Non-pigmented ciliary epithelial cell (primary cell): ENCODE measurements around the gene ERG28.
"Not testable (repeated sequence)": the region's sequence is repeated elsewhere in the genome, so short reads cannot be mapped to it uniquely, and the experiment has no call there.

Source experiments
- DNase-seq: peaks from one replicate; pipeline ENCODE4 v3.0.0-alpha.2; 2010; ENCODE audit warnings: low read depth

The ERG28 gene, protein sequence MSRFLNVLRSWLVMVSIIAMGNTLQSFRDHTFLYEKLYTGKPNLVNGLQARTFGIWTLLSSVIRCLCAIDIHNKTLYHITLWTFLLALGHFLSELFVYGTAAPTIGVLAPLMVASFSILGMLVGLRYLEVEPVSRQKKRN

DNA sequence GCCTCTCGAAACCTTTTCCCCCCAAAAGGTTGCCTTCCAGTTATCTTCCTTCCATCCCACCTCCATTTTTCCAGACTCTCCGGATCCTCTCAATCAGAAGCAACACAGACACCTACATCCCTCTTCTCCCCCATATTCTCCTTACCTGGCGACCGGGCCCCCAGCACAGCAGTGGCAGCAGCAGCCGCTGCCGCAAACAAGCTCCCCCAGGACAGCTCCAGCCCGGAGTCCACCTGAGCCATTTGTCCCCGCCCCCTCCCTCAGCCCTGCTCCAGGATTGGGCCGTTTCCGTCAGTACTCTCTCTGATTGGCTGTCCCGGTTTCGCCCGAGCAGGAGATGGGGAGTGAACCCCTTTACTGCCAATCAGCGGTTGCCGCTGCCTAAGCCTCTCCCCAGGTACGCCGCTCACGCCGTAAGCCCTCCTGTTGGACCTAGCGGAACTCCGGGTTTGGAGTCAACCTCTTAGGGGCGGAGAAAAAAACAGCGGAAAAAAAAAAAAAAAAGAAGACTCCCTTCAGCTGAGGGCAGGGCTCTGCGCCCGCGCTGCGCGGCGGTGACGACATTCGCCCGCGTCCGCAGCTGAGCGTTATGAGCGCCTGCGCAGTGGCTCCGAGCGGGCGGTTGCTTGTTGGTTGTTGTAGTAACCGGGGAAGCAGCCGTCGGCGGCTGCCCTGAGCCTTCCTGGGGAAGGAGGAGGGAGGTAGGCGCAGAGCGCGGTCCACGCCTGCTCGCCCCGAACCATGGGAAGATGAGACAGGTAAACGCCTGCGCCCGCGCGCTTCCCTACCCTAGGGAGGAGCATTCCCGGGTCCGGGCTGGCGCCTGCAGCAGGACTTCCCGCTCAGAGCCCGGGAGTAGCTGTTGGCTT lies at the start of gene ERG28, which contains the start of gene TTLL5:
Gene ERG28 (minus strand): TSS at position 247 of the 869 bp plus-strand sequence. CDS start 3,374 bp downstream, outside the sequence.
Gene TTLL5 (plus strand): TSS at position 617 of the 869 bp plus-strand sequence. CDS start 1,904 bp downstream, outside the sequence.
- peak; percentile 98 for DNase-seq

DNA sequence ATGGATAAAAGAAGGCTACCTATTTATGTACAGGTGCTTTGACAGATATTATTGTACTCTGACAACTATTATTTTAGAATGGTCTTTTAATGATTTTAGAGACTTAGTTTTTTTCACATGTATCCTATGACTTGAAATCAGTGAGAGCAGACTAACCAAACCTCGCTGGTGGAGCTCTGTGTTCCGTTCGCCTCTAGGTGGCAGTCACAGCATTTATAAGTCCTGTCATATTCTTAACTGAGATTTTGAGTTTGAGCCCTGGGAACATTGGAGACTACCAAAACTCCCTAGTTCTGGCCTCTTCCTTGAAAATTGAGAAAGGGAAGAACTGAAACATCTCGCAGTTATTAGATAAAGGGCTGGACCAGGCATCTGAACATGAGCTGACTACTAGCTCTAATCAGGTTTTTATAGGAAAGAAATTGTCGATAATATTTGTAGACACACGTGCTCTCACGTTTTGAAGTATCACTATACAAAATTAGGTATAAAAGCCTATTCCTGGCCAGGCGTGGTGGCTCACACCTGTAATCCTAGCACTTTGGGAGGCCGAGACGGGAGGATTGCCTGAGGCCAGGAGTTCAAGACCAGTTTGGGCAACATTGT lies 48.6 kb upstream of the ERG28 start:
- peak; percentile 64 for DNase-seq

DNA sequence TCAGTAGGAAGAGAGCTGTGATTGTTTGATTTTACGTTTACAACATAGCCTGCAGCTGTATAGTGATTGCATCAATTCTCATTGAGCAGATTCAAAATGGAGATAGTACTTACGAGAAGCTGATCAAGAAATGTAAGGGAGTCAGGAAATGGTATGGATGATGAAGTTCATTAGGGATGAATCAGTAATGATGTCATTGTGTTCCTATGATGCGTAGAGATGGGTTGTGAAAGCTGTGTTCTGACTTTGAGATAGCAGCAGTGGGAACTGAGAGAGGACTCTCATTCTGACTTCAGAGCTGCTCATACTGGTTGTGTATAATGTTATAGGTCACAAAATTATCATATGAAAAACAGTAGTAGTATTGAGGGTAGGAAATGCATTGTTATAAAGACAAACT lies 44.3 kb upstream of the ERG28 start:
- no peak for DNase-seq

DNA sequence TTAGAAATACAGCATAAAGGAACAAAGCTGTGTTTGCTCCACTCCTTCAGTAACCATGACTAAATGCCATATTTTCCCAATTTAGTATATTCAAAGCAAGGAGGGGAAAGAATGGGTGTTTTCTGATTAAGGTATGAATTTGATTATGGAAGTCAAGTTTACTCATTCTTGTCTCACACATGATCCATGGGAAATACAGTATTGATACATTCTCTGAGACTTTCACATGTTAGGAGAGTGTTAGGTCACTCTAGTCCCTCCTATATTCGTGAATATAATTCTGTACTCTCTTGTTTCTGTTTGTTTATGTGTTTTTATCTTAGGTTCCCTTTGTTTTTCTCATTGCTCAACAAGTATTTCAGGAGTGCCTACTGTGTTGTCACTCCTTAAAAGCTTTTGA lies 42.8 kb upstream of the ERG28 start:
- DNase-seq: no peak

DNA sequence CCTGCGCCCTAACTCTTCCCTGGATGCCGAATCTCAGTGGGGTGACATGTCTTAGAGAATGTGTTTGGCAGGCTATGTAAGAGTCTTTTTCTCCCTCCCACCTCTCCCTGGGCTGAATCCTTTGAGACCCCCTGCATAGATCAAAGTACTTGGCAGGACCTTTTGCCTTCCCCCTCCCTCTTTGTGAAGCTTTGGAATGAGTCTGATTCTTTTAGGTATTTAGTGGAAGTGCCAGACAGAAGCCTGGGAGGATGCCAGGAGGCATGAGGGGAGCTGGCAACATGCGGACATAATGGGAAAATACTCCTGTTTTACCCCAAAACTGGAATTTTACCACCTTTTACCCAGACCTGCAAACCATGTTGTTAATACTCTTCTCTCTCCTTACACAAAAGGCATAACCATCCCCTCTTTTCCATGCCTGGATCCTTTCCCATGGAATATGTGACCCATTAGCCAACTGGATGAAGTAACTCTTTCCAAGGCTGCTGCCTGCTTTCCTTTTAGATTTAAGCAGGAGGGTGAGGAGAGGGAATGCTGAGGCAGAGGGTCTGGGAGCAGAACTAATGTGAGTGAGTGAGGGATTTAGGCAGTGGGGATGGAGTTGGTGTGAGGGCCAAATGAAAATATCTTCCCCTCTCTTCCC lies 42.1 kb upstream of the ERG28 start:
- no peak for DNase-seq

DNA sequence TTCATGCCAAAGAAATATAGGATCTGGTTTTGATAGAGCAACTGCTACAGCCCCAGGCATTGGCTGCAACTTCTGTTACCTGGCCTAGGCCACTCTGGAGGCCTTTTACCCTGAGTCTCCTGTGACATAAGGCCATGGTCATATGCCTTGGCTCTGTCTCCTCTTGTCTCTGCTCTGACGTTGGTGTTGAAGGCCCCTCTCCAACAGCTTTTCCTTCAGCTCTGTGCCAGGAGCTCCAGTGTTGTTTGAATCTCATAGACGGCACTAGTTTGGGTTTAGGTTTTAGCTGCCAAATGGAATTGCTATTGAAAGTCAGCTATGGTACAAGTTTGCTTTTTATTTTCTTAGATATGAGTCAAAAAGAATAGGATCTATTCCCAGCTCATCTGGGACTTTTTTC lies 41.4 kb upstream of the ERG28 start:
- DNase-seq: no peak

DNA sequence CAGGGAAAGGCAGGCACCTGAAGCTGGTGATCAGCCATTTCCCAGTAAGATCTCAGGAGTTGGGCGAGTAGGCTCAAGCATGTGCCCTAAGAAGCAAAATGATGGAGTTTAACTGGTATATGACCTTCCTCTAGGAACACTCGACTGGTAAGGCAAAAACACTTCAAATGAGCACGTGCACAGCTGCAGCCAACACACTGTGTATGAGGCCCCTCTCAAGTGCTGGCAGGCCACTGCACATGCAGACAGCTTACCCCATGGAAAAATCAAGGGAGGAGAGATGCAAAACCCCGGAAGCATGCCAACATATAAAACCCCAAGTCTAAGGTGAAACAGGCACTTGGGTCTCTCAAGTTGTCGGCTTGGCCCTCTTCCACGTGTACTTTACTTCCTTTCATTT lies 39.6 kb upstream of the ERG28 start:
- DNase-seq: no peak

DNA sequence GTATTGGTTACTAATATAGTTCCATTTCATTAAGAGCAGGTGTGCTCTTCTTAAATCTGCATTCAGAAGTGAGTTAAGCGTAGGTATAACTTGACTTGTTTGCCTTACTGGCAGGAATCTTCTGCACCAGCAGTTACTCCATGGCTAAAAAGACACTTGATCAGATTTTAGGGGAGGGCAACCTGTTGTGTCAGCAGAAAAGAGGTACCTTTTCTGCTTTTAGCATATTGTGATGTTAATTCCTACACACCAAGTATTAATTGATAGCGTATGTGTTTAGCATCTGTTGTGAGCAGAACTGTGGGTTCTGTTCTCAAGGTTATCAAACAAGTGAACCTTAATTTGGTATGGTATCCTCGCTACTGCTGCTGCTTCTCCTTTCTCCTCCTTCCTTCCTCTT lies 38.7 kb upstream of the ERG28 start:
- no peak for DNase-seq

DNA sequence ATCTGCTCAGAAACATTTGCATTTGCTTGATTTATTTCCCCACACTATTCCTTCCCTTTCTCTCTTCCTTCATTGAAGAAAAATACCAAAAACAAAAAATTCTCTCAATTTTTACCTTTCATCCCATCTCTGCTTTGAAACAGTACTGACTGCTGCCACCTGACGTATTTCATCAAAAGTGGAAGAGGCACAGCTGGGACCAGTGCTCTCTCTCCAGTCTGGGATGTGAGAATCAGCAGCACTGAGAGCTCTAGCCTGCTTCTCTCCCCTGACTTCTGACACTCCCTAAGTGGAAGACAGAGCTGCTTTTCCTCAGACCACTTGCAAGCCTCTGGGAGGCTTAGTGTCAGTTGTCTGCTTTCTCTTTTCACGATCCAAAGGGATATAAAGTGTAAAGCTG lies 37.2 kb upstream of the ERG28 start:
- DNase-seq: no peak

DNA sequence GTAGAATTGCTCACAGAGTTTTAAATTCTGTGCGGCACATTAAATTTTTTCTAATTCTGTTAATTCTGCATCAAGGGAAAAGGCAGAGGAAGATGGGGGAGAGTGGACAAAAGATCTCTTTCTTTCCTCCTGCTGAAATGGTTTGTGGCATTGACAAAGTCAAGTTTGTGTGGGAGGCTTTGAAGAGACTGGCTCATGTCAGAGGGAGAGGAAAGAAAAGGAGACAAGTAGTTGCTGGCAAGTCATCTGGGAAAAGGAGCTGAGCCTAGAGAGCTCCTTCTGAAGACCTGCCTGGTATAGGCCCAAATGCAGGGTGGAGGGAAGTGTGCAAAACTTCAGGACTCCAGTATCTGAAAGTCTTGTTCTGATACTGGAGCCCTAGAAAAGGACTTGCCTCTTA lies 36.7 kb upstream of the ERG28 start:
- DNase-seq: no peak

DNA sequence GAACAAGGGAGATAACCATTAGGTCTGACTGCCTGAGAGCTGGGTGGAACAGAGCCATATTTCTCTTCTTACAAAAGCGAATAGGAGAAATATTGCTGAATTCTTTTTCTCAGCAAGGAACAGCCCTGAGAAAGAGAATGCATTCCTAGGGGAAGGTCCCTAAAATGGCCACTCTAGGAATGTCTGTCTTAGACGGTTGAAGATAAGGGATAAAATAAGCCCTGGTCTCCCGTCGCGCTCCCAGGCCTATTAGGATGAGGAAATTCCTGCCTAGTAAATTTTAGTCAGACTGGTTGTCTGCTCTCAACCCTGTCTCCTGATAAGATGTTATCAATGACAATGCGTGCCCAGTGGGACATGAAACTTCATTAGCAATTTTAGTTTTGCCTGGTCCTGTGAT lies 34.3 kb upstream of the ERG28 start:
- not testable (repeated sequence) for DNase-seq

DNA sequence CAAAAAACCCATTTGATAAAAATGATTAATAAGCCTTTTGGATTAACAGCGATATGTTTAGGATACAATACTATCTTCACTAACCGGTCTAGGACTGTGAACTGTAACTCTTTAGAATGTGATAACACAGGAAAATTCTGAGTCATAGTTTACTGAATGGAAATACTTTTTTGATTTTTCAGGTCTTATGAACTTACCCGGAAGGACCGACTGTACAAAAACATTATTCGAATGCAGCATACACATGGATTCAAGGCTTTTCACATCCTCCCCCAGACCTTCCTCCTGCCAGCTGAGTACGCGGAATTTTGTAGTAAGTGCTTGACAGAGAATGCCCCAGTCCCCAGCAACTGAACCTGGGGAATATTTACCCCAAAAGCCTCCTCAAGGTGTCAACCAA lies 29.3 kb upstream of the ERG28 start:
- DNase-seq: no peak

DNA sequence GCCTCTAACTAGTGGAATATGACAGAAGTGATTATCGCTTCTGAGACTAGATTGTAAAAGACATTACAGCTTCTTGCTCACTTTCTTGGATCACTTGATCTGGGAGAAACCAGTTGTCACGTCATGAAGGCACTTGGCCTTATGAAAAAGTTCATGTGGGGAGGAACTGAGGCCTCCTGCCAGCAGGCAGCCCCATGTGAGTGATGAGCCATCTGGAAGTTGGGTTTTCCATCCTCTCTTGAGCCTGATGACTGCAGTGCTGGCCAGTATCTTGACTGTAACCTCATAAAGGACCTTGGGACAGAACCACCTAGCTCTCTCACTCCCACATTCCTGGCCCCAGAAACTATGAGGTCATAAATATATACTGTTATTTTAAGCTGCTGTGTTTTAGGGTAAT lies 28.3 kb upstream of the ERG28 start:
- no peak for DNase-seq

DNA sequence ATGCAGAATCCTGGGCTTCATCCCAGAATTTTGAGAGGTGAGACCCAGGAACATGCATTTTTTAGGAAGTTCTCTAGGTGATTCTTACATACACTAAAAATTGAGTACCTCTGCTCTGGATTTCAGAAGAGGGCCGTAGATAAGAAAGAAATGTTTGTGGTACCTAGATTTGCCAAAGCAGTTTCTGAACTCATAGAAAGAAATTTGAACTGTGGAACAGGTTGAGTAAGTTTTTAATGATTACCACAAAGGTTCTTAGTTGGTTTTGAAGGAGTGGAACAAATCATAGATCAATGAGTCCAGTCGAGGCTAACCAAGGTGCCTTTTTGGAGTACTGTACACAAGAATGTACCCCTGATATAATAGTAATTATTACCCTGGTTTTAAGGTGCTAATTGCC lies 25.2 kb upstream of the ERG28 start:
- DNase-seq: no peak

DNA sequence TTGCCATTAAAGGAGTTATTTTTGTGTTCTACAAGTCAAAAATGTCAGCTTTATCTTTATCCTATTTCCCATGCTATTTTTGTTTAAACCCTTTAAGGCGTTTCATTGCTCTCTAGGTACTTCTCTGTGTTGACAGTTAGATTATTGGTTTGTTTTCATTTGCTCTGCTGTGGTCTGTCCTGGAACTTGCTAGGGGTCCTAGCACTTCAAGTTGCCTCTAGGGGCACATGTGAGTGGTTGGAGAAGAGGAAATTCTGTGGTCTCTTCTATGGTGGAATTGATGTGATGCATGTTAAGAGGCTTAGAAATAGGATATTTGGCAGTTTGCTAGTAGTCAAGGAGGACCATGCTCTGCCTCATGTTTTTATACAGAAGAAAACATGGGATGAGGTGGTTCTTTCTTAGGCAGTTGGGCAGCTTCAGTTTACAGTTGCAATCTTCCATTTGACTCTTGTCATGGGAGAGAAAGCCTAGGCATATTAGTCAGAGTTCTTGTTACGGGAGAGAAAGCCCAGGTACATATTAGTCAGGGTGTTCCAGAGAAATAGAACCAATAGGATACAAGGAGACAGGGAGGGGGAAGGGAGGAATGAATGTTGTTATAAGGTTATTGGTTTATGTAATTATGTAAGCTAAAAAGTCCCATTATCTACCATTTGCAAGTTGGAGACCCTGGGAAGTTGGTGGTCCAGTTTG lies 14.7 kb upstream of the ERG28 start:
- no peak for DNase-seq

DNA sequence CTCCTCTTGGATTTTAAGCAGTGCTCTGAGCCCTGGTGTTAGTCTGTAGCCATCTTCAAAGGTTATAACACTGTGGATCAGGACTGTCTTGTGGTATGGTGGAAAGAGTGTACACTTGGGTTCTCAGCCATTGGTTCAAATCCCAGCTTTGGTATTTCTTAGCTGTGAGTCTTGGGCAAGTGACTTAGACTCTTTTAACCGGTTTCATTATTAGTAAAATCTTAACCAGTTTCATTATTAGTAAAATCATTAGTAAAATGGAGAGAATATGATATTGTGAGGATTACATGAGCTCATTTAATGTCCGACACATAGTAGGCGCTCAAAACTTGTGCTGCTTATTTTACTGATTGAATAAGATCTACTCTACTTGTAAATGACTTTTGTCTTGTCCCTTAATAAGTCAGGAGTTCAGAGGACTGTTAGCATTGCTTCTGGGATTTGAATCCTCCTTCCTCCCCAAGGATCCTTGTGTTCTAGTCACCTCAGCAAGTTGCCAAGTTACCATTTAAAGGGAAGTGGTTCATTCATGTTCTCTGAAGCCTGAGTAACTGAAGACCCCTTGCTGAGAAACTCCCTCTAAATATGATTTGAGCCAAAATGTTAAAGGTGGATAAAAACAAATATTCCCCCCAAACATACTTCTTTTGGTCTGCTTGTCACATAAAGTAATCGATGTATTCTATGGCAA lies 12.8 kb upstream of the ERG28 start:
- DNase-seq: no peak

DNA sequence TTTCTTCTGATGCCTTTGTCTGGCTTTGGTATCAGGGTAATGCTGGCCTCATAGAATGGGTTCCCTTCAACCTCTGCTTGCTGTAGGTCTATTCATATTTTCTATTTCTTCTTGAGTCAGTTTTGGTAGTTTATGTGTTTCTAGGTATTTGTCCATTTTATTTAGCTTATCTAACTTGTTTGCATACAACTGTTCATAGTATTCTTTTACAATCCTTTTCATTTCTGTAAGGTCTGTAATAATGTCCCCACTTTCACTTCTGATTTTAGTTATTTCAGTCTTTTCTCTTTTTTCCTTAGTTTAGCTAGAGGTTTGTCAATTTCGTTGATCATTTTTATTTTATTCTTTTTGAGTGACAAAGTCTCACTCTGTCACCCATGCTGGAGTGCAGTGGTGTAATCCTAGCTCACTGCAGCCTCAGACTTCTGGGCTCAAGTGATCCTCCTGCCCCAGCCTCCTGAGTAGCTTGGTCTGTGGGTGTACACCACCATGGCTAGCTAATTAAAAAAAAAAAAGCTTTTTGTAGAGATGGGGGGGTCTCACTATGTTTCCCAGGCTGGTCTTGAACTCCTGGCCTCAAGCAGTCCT lies 12.0 kb upstream of the ERG28 start:
- DNase-seq: no peak

DNA sequence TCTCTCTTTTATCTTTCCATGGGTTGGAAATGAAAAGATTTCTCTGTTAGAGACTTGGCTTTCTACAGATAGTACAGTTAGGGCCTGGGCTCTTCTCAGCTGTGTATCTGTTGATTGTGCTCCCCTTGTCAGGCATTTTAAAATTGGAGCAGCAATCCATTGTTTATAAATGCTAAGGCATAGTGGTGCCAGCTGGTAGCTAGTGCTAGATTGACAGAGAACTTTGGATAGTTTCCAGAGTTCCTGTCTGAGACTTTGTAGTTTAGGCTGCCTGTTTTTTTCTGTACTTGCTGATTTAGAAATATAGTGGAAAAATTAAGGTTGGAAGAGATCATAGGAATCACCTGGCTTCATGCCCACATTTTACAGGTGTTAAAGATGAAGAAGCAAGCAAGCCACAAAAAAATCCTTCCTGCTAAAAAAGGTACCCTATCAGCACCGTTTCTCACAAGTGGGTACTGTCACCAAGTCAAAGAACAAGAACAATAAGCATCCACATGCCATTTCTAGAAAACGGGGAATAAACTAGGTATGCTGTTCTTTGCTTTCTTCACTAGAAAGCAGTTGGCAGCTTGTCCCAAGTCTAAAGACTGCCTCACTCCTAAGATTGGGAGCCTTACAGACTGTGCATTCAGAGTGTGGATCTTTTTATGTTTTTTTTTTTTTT lies 6.6 kb upstream of the ERG28 start:
- no peak for DNase-seq

DNA sequence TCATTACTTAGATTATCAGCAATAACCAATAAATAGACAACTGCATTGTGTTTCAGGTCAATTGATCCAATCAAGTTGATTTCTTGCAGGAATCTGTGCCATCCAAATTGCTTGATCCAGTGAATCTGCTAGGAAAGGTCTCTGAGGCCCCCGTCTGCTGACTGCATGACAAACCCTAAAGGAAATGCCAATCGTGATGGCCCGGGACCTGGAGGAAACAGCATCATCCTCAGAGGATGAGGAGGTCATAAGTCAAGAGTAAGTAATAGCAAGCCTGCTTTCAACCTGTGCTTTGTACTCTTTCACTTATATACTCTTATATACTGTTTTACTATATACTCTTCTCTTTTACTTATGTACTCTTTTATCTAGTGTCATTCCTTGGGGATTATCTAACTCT lies 2.3 kb upstream of the ERG28 start:
- no peak for DNase-seq

DNA sequence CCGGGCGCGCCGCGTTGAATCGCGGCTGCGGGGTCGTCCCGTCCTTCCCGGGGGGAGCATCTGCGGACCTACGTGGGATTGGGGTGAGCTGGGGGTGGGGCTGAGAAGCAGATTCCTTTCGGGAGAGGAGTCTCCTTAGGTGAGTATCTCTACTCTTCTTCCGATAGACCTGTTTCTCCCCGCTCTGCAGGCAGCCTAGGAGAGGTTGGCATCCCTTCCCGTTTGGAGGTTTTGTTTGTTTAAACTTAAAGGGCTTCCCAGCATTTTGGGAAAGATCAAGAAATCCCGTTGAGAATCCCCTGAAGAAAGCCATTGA lies 781 bp upstream of the ERG28 start:
- no peak for DNase-seq

DNA sequence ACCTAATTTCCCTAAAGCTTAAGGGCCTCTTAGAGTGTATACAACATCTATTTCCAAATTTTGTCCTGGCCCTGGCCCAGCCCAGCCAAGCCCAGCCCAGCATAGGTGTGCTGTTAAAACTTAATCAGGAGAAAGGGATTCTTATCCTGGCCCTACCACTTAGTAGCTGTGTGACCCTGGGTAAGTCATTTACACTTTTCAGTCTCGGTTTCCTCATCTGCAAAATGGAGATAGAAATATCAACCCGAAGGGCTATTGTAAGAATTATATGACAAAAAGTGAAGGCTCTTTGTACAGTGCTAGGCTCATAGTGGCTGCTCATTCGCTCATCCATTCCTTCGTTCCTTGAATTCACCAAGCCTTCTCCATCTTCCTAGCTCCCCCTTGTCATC lies 442 bp downstream of the ERG28 start:
- no peak for DNase-seq
